ENCODE measurements around the gene PARD3. TPM values are rescaled to one million over a fixed set of nuclear protein-coding genes. Genes with fewer than 3 reads are reported as not detected.

The PARD3 gene
- polyA plus RNA-seq, 1 donor from 2014 or later, result 12.4 TPM

GRCh38 chr10:34469446-34469845, 345.6 kb downstream of the PARD3 start:
- no peak overlapping the region for H3K27ac ChIP-seq (ENCODE audit: low read length)
- no peak overlapping the region for H3K4me2 ChIP-seq (ENCODE audit: low read length)
- H3K27me3 ChIP-seq (ENCODE audit: insufficient read depth, low read depth, low read length), result no peaks in the 10 kb centered on the region
- H3K9ac ChIP-seq (ENCODE audit: low read length), result no peak overlapping the region
- H4K20me1 ChIP-seq (ENCODE audit: insufficient read depth), result no peaks in the 10 kb centered on the region
- no peaks in the 10 kb centered on the region for H3K36me3 ChIP-seq (ENCODE audit: insufficient read depth, low read length)
- no peaks in the 10 kb centered on the region for H3K9me2 ChIP-seq (ENCODE audit: insufficient read depth, low read length)
- no peaks in the 10 kb centered on the region for H3K79me2 ChIP-seq (replicated peaks; ENCODE audit: insufficient read depth, low read length)
- no peaks in the 10 kb centered on the region for H3F3A ChIP-seq (ENCODE audit: insufficient read depth, low read length, poor library complexity, severe bottlenecking)
- no peak overlapping the region for H3K4me3 ChIP-seq (ENCODE audit: low read length)
- H3K9me3 ChIP-seq (ENCODE audit: low read length), result no peaks in the 10 kb centered on the region
- TF ChIP-seq RAD21 (conservative IDR thresholded peaks at IDR 0.05) (no peak), SMC3 (conservative IDR thresholded peaks at IDR 0.05; ENCODE audit: poor library complexity) (no peak), EZH2 (IDR thresholded peaks at IDR 0.05; ENCODE audit: borderline replicate concordance, insufficient read depth, low read length, poor library complexity, severe bottlenecking) (no peak), MXI1 (conservative IDR thresholded peaks at IDR 0.05; ENCODE audit: poor library complexity, severe bottlenecking) (no peak), EP300 (conservative IDR thresholded peaks at IDR 0.05; ENCODE audit: poor library complexity, severe bottlenecking) (no peak), REST (IDR thresholded peaks at IDR 0.05; ENCODE audit: borderline replicate concordance) (no peak), TAF1 (IDR thresholded peaks at IDR 0.05; ENCODE audit: low read depth) (no peak), POLR2AphosphoS5 (IDR thresholded peaks at IDR 0.05) (no peak), CTCF (IDR thresholded peaks at IDR 0.05; ENCODE audit: poor library complexity, severe bottlenecking) (no peak)
- H2AFZ ChIP-seq (ENCODE audit: low read depth, low read length), result no peak overlapping the region

DNA sequence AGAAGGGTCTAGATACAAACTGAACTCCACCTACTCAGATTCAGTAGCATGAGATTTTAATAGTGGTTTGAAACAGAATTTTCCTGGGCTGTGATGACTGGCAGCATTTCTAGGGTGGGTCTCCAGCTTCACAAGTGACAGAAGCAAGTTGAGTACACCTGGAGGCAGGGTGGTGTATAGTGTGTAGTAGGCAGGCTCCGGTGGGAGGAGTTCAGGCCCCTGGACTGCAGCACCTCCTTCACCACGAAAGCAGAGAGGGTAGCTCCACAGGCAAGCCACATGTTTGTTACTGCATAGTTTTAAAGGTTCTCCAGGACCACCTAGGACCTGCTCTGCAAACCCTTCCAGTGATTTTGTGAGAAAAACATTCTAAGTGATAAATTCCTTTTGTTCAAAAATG, 347.2 kb downstream of the PARD3 start:
- TF ChIP-seq CTCF (IDR thresholded peaks at IDR 0.05; ENCODE audit: poor library complexity, severe bottlenecking), result no peak
- TF ChIP-seq MXI1 (conservative IDR thresholded peaks at IDR 0.05; ENCODE audit: poor library complexity, severe bottlenecking), result no peak
- H3K79me2 ChIP-seq (replicated peaks; ENCODE audit: insufficient read depth, low read length), result no peaks in the 10 kb centered on the region

More for the DNA sequence above, 347.2 kb downstream of the PARD3 start:
- Histone ChIP-seq H3K9me3 (ENCODE audit: low read length) (no peaks in the 10 kb centered on the region), H4K20me1 (ENCODE audit: insufficient read depth) (no peaks in the 10 kb centered on the region), H2AFZ (ENCODE audit: low read depth, low read length) (no peak overlapping the region), H3K36me3 (ENCODE audit: insufficient read depth, low read length) (no peaks in the 10 kb centered on the region), H3K4me3 (ENCODE audit: low read length) (no peak overlapping the region), H3K27ac (ENCODE audit: low read length) (no peak overlapping the region), H3F3A (ENCODE audit: insufficient read depth, low read length, poor library complexity, severe bottlenecking) (no peaks in the 10 kb centered on the region), H3K9me2 (ENCODE audit: insufficient read depth, low read length) (no peaks in the 10 kb centered on the region), H3K27me3 (ENCODE audit: insufficient read depth, low read depth, low read length) (no peaks in the 10 kb centered on the region), H3K4me2 (ENCODE audit: low read length) (no peak overlapping the region), H3K9ac (ENCODE audit: low read length) (no peak overlapping the region)
